Left renal cortex interstitium (tissue), 4 donors: Measurements from ENCODE around the gene TMEM72. TPM values are rescaled to one million over a fixed set of nuclear protein-coding genes. Genes with fewer than 3 reads are reported as not detected.

Experiments
- DNase-seq, 4 donors: peaks; one replicate each; pipeline ENCODE4 v3.0.0-alpha.2; 2013; ENCODE audit warnings: low read depth in 4 of 4, low spot score in 2 of 4, missing footprints in 1 of 4
- polyA plus RNA-seq, 4 donors: library from polyadenylated mRNA; unstranded; fragments of 120-200 nt; gene quantifications; one replicate each; pipeline ENCODE4 v1.2.1, GENCODE V29; 2013; ENCODE audit not compliant: insufficient read length in 4 of 4

TMEM72 gene
- polyA plus RNA-seq, 4 donors: 63.6 to 78.0 (median 70.6) TPM

DNA sequence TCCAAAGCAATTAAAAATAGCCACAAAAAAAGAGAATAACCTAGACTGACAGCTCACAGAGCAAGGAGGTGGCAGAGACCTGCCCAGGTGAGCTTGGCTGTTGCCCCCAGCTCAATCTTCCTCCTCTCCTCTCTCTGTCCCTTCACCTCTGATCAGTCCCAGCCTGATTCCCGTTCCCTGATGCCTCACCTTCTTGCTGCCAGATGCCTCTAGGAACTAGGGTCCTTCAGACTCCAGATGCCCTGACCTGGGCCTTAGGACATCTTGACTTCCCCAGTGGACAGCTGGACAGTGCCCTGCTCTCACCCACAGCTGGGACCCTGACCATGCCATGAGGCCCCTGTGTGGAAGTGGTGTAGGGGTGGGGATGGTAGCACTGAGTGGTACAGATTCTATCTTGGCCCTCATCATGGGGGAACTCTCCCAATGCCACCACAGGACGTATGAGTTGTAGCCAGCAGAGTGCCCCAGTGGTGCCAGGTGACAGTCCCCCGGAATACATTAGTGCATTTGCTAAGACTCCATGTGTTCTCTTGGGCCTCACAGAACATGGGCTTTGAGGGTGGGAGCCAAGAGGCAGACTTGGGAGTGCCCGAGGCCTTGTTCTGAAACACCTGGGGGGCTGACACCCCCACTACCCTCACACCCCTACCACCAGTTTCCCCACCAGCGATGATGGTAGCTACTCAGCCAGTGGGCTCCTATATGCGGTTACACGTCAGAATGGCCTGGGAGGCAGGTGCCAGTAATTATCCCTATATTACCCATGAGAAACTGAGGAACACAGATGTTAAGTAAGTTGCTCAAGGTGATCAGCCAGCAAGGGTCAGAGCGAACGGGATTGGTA, 65.4 kb downstream of the TMEM72 start:
- DNase-seq: no peak

DNA sequence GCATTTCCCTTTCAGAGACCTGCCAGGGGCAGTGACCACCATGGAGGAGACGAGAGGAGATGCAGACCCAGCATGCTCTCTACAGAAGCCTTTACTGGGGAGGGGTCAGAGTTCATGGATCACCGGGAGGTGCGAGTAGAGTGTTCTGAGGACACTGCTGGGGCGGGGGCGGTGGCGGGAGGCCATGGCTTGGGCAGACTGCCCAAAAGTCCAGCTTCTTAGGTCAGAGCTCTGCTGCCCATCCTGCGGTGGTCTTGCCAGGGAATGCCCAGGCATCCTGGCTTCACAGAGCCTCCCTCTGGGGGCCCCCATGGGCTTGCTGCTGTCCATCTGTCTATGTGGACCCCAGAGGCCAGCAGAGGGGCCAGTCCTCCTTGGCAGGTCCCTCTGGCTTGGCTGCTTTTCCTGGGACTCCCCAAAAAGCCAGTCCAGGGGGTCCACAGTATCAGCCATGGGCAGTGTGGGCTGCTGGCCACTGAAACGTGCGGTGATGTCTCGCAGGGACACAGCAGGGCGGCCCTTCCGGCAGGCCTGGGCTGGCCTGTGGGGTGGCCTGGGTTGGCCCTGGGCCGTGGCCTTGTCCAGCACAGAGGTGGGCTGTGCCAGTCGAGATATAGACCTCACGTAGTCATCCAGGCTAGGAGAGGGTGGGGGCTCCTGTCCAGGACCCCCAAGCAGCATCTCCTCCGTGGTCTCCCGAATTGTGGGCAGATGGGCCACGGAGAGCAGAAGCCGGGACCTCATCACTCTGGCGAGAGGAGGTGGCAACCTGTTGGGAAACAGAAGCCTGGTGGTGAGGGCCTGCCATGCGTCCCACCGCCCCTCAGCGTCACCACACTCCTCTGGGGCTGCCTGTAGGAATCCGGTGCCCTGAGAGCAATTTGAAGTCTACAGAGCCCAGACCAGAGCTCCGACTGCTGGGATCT, 66.4 kb downstream of the TMEM72 start:
- DNase-seq: no peak

DNA sequence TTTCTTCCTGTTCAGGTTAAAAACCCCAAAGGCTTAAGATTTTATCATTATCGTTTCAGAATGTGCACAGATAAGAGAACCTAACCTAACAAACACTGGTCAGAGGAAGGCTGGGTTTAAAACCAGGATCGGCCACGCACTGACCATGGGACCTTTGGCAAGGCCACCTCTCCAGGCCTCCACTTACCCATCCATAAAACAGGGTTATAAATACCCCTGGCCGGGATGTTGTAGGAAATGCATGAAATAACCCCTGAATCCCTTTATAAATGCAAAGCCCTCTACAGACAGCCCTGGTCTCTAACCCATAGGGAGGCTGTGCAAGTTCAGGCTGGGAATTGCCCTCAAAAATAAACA, 67.1 kb downstream of the TMEM72 start:
- DNase-seq: no peak

DNA sequence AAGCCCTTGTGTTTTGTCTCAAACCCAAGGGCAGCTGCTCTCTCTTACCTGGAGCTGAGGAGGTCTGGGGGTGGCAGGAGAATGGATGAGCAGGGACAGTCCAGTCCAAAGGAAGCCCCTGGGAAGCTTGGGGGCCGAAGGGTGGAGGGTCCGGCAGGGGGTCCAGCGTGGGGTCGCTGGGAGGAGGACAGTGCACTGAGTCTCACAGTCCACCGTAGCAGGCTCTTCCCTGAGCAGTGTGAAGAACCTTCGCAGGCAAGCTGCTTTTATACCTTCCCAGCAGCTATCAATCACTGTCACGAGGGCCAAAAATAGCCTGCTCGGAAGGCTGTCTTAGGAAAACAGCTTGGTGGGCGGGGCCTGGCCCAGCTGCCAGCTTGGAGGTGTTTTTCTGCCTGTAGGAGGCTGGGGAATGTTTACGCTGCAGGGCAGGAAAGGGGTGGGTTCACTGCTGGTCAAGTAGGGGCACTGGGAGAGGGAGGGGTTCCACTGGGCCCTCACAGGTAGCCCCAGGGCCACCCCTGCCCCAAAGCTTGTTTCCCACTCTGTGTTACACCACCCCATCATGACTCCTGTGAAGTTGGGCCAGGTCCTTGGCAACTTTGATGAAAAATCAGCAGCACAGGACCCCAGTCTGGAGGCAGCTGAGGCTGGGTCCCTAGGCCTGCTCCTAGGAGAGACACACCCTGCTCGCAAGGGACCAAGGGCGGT, 67.6 kb downstream of the TMEM72 start, which contains the start of gene DEPP1:
DEPP1 (minus strand) TSS at position 240 of the 711 bp plus-strand sequence. CDS start 779 bp downstream, outside the sequence.
- peak; percentile 90 to 96 (median 92) for DNase-seq

DNA sequence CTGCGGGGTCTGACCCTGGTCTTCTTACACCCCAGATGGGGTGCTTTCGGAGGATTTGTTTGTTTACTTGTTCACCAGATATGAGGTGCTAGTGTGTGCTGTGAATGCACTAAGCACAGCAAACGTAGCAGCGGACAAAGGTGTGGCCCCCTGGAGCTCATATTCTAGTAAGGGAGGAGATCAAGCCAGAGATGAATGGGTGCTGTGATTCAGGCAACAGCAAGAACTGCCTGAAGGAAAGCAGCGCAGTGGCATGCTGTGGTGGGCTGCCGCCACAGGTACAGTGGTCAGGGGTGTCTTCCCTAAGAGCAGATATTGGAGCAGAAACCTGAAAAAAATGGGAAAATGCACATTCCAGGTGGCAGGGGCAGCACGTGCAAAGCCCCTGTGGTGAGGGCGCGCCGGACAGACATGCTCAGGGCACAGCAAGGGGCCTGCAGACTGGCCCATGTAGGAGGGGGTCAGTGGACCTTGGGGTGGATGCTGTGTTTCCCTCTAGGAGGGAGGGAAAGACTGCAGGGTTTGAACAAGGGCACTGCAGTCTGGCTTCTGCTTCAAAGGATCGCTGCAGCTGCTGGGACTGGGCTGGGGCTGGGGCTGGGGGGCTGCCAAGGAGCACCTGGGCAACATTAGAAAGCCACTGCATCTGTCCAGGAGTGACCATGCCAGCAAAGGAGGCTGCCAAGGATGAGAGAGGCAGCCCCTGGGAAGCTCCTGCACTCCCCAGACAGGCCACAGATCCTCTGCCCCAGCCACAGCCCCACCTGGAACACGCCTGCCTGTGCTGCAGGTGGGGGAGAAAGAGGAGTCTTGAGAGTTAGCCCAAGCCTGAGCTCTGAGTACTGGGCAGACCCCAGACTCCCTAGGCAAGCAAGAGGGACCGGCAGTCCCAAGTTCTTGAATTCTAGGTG, 68.4 kb downstream of the TMEM72 start:
- no peak for DNase-seq

DNA sequence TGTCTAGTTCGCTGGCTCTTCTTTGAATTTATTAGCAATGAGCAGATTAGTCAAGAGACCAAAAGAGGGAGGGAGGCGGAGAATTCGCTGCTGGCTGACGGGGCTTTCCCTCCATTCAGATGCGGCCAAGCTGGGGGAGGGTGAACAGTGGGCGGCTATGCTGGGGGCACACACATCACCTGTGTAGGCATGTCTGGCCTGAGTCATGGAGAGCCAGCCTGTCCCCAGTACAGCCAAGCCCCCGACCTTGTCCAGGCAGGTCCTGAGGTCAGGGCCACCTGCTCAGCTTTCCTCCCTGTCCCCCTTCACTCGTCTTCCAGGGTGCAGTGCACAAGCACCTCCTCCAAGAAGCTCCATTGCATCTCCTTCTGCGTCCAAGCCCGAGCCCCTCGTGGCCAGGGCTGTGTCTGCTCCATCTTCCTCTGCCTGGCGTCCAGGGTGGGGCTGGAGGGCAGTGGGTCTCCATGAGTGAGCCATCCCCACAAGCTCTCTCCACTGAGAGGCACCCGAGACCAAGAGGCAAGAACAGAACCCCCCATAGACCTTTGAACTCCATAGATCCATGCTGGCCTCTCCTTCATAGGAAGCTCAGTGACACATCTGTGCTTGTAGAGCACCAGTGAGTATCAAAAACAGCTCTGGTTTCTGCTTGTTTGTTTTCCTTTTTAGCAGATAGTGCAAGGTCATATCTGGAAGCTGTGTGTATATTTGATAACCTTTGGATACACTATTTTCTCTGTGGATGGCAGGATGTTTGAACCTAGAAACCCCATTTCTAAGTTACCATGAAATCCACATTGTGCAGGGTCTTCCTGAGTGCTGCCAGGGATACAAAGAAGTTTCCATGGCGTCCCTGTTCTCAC, 69.4 kb downstream of the TMEM72 start:
- no peak for DNase-seq

DNA sequence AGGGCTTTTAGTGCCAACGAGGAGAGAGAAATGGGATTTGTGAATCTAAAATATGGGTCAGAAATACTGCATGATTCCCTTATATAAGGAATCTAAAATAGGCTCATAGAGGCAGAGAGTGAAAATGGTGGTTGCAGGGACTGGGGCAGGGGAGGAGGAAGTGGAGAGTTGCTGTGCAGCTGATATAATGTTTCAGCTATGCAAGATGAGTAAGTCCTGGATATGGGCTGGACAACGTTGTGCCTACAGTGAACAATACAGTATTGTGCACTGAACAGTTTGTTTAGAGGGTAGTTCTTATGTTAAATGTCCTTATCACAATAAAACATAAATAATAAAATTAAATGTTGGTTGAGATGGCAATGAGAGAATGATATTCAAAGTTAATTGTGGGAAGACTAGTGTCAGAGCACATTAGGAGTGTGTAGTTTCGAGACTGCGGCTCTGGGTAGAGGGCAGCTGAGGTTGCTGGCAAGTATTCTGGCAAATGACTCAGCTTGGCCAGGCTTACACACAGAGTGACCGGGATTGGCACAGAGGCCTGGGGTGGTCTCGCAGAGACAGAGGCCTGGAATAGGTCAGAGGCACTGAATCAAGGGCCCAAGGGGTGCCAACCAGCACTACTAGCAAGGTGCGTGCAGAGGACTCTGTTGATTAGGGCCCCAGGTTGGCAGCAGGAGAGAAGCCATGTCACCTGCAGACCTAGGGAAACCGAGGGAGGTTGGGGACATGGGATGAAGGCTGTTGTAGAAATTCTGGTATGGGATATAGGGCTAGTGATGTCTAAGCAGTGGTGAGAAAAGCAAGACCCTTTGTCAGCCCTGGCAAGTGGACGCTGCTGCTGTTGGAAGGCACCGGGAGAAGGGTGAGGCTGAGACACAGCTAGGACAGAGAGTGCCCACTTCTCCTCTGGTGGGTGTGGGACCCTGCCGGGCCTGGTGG, 70.3 kb downstream of the TMEM72 start:
- DNase-seq: no peak

DNA sequence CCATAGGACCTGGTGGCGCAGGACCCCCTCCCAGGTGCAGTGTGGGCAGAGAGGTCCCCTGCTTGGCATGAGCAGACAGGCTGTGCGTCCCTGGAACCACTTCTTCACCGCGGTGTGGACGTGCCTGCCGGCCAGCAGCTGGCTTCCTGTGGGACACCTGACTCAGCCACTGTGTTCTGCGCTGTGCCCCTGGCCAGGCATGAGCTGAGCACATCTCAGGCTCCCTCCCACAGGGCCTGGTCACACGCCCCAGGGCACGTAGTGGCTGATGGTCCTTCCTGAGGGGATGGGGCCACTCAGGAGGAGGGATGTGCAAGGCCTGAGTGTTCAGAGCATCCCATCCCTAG, 71.0 kb downstream of the TMEM72 start:
- DNase-seq: no peak

DNA sequence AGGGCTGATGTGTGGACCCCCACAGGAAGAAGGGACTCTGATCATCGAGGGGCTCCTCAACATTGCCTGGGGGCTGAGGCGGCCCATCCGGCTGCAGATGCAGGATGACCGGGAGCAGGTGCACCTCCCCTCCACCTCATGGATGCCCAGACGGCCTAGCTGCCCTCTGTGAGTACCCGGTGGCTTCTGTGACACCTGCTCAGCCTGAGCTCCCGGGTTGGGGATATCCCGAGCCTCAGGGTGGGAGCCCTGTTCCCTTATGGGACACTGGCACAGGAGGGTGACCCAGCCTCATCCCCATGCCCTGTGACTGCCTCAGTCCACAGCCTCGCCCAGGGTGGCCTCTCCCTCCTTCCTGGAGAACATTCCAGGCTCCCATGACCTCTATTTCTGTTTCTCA, 71.4 kb downstream of the TMEM72 start:
- no peak for DNase-seq

DNA sequence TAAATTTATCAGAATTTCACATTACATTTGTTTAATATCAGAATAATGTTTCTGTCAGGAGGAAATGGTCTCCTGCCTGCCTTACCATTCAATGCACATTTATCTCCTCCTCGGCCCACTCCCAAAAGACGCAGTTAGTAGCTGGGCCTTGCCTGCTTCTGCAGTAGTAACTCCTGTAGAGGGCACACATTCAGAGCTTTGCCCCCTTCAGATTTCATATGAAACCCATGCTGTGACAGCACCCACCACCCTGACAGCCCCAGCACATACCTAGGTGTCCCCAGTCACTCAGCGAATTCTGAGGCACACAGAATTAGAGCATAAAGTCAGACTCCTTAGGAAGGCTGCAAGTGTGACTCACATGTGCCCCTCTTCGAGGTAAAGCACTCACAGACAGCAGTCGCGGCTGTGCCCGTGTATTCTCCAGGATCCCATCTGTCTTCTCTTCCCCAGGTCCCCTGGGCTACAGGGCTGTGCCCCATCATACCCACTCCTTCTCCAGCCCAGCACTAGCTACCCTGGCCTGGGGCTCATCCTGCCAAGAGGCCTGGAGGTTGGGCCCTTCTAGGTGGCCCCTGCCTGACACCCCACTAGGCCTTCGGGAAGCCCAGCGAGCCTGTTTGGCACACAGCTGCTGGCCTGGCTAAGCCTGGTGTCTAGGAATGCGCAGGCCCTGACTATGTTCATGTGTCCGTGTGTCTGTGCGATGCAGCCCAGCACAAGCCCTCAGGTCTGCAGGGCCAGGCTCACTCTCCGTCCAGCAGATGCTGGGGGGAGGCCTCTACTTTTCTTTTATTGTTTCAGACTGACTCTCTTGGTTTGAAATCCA, 72.1 kb downstream of the TMEM72 start:
- DNase-seq: no peak

DNA sequence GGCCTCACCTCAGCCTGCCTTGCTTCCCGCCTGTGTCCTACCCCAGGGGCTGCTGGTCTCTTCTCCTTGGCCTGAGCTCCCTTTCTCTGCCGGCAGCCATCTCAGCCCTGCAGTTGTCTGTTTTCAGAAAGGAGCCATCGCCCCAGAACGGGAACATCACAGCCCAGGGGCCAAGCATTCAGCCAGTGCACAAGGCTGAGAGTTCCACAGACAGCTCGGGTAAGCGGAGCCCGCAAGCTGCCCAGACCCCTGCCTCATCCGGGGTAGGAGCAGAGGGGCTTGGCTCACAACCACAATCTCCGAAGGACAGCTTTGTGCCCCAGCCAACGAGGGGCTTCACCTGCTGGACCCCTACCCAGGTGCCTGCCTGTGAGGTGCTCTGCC, 72.8 kb downstream of the TMEM72 start:
- DNase-seq: no peak

DNA sequence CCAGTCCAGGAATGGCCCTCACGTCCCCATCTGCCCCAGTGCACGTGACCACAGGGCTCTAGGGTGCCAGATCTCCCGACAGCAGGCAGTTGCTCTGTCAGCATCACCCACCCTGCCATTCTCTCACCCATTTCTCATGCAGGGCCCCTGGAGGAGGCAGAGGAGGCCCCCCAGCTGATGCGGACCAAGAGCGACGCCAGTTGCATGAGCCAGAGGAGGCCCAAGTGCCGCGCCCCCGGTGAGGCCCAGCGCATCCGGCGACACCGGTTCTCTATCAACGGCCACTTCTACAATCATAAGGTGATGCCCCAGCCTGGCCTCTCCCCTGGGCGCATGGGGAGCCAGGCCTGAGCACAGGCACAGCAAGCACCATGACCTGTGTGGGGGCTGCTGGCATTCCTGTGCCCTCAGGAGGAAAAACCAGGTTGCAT, 73.5 kb downstream of the TMEM72 start:
- no peak for DNase-seq

DNA sequence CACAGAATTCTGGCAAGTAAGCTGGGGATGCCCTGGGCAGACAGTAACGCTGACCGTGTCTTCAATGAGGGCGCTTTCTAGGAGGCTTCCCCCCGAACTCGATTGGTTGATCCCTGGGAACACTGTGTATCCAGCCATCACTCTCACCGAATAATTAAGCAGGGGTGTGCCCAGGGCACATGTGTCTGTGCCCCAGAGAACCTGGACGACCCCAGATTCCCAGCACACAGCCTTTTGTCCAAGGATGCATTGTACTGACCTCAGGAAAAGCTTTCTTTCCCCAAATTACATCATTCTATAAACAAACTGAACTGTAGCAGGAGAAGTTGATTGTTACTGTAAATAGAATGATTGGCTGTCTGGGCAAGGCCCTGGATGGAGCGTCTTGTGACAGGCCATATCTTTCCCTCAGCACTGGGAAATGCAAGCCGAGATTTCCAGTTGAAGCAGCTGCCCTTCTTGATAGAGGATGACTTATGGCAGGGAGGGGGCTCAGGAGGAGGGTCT, 74.1 kb downstream of the TMEM72 start:
- DNase-seq: no peak

DNA sequence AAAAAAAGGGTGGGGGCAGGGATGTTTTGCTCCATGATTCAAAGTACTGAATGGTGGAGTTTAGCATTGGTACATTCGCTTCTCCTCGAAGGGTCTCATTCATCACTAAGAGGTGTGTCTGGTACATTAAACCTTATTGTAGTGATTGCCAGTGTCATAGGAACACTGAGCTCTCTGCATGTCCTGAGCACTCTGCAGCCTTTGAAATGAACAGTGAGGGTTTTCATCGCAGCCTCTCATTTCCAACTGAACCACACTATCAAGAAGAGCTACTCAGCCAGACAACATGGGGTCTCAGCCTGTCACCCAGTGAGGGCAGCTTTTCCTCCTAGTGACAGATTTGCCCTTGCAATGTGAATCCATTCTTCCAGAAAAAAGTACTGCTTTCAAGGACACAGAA, 75.0 kb downstream of the TMEM72 start:
- DNase-seq: no peak
